PC-3 (cell line): ENCODE measurements around the gene HOXC10. TPM values are rescaled to one million over a fixed set of nuclear protein-coding genes. Genes with fewer than 3 reads are reported as not detected.

ENCODE experiments used
- ATAC-seq: fragments of 200-7000 bp; cut with Tn5 transposase; 2 replicates; pipeline ENCODE4 v1.9.1; 2020; ENCODE audit warnings: mild to moderate bottlenecking, moderate library complexity
- BruUV-seq: library from RNA; stranded (reverse); fragments of 400-500 nt; replicated peaks from 2 replicates; lab custom pipeline; 2021; lab: Mats Ljungman, UMichigan
- CTCF ChIA-PET: fragments of 300-600 bp; sonication (Branson Sonifier 250); formaldehyde crosslinking; loops from one replicate; lab custom pipeline; 2022; ENCODE audit warnings: antibody characterized with exemption; lab: Charles Lee
- POLR2A ChIA-PET: fragments of 300-600 bp; sonication (Branson Sonifier 250); formaldehyde crosslinking; loops from one replicate; lab custom pipeline; 2022; ENCODE audit warnings: antibody characterized with exemption; ENCODE audit not compliant: unreplicated experiment; lab: Charles Lee
- DNase-seq: peaks from one replicate; pipeline ENCODE4 v3.0.0-alpha.2; 2015
- H2AFZ ChIP-seq: fragments of 300-600 bp; sonication (generic); 2 replicates; pipeline ENCODE4 v1.6.0; 2016; ENCODE audit warnings: antibody characterized with exemption, low read length
- H3F3A ChIP-seq: fragments of 300-600 bp; sonication (generic); one replicate; pipeline ENCODE4 v1.6.0; 2017; ENCODE audit warnings: antibody characterized with exemption, low read length, control low read depth, mild to moderate bottlenecking; ENCODE audit not compliant: unreplicated experiment
- H3K27ac ChIP-seq: fragments of 300-600 bp; sonication (generic); 2 replicates; pipeline ENCODE4 v1.5.1; 2016; ENCODE audit warnings: mild to moderate bottlenecking, low read length
- H3K27me3 ChIP-seq: fragments of 300-600 bp; sonication (generic); 2 replicates; pipeline ENCODE4 v1.6.1; 2016; ENCODE audit warnings: low read length, mixed read lengths
- H3K36me3 ChIP-seq: fragments of 300-600 bp; sonication (generic); 2 replicates; pipeline ENCODE4 v1.6.1; 2016; ENCODE audit warnings: low read depth, mixed run types, low read length, mixed read lengths
- H3K4me1 ChIP-seq: fragments of 300-600 bp; sonication (generic); 2 replicates; pipeline ENCODE4 v1.5.1; 2016; ENCODE audit warnings: low read length; ENCODE audit not compliant: insufficient read depth
- H3K4me2 ChIP-seq: fragments of 300-600 bp; sonication (generic); 2 replicates; pipeline ENCODE4 v1.6.0; 2016; ENCODE audit warnings: low read length
- H3K4me3 ChIP-seq: fragments of 300-600 bp; sonication (generic); 2 replicates; pipeline ENCODE4 v1.5.1; 2016; ENCODE audit warnings: mild to moderate bottlenecking, low read length, mixed read lengths
- H3K79me2 ChIP-seq: fragments of 300-600 bp; sonication (generic); 2 replicates; pipeline ENCODE4 v1.6.1; 2017; ENCODE audit warnings: low read length, mixed read lengths
- H3K9ac ChIP-seq: fragments of 300-600 bp; sonication (generic); 2 replicates; pipeline ENCODE4 v1.6.0; 2016; ENCODE audit warnings: mild to moderate bottlenecking, low read length
- H3K9me2 ChIP-seq: fragments of 300-600 bp; sonication (generic); replicated peaks from 2 replicates; pipeline ENCODE4 v1.6.1; 2016; ENCODE audit warnings: mixed run types, low read length, mixed read lengths
- H3K9me3 ChIP-seq: fragments of 300-600 bp; sonication (generic); 2 replicates; pipeline ENCODE4 v1.6.1; 2016; ENCODE audit warnings: low read length, mixed read lengths
- H4K20me1 ChIP-seq: fragments of 300-600 bp; sonication (generic); 2 replicates; pipeline ENCODE4 v1.6.1; 2016; ENCODE audit warnings: low read length, mixed read lengths
- CTCF ChIP-seq: fragments of 300-600 bp; sonication (generic); conservative IDR thresholded peaks from 2 replicates; pipeline ENCODE4 v1.5.1; 2017; ENCODE audit warnings: antibody characterized with exemption, low read depth, mild to moderate bottlenecking, low read length
- EZH2 ChIP-seq: fragments of 300-600 bp; sonication (generic); IDR thresholded peaks from one replicate; pipeline ENCODE4 v1.6.1; 2017; ENCODE audit warnings: antibody characterized with exemption, mild to moderate bottlenecking, low read length; ENCODE audit not compliant: unreplicated experiment
- EZH2phosphoT487 ChIP-seq: fragments of 300-600 bp; sonication (generic); IDR thresholded peaks from 2 replicates; pipeline ENCODE4 v1.6.1; 2018; ENCODE audit warnings: mild to moderate bottlenecking, antibody characterized with exemption, low read length, borderline replicate concordance
- intact Hi-C: fragments of 100-400 bp; cut with micrococcal nuclease; formaldehyde crosslinking; loops from 2 replicates; pipeline ENCODE4 v1.9.0; 2023
- total RNA-seq: library from RNA; depleted of rRNA; stranded (reverse); fragments of >200 nt; gene quantifications from 2 replicates; pipeline ENCODE4 v1.2.3, GENCODE V29; 2014

The HOXC10 gene
- total RNA-seq, 1 experiment from 2014 or later = 0.69 TPM

- H3F3A ChIP-seq = no peaks in the 10 kb centered on the region
- DNase-seq = peak; percentile 55
- ATAC-seq = peak; percentile 44
- H3K79me2 ChIP-seq = no peaks in the 10 kb centered on the region
- H3K27ac ChIP-seq = no peak overlapping the region
- ChIA-PET CTCF (no interaction called here), POLR2A (no interaction called here)
- H3K4me1 ChIP-seq = peaks cover 13% of the 10 kb centered on the region
- H3K9me2 ChIP-seq = no peaks in the 10 kb centered on the region
- peak overlapping the region; percentile 72 for H3K4me2 ChIP-seq
- H3K9me3 ChIP-seq = no peaks in the 10 kb centered on the region
- no peaks in the 10 kb centered on the region for H4K20me1 ChIP-seq
- no peaks in the 10 kb centered on the region for H3K27me3 ChIP-seq
- H2AFZ ChIP-seq = peak overlapping the region; percentile 69
- TF ChIP-seq EZH2phosphoT487 = no peak
- TF ChIP-seq CTCF = no peak
- TF ChIP-seq EZH2 = no peak
- peak overlapping the region; percentile 54 for H3K4me3 ChIP-seq
- no peak overlapping the region for H3K9ac ChIP-seq
- BruUV-seq = no TSS peak
- no peaks in the 10 kb centered on the region for H3K36me3 ChIP-seq
- intact Hi-C loops = loop anchor here (2.0 kb wide), 1 partner anchor 186 kb away; no protein-coding TSS in a partner anchor
Observed at GRCh38 chr12:53952871-53953734, 31.8 kb upstream of the HOXC10 start.

GRCh38 chr12:53953831-53954693, 30.9 kb upstream of the HOXC10 start:
- H3K36me3 ChIP-seq = no peaks in the 10 kb centered on the region
- intact Hi-C loops = loop anchor here (2.0 kb wide), 1 partner anchor 187 kb away; no protein-coding TSS in a partner anchor
- no peak for ATAC-seq
- H3K9me2 ChIP-seq = no peaks in the 10 kb centered on the region
- no peak overlapping the region for H3K27ac ChIP-seq
- ChIA-PET CTCF (no interaction called here), POLR2A (no interaction called here)
- TF ChIP-seq EZH2phosphoT487 (no peak), CTCF (no peak), EZH2 (no peak)
- no peaks in the 10 kb centered on the region for H4K20me1 ChIP-seq
- no peaks in the 10 kb centered on the region for H3K9me3 ChIP-seq
- H3K4me1 ChIP-seq = peaks cover 5% of the 10 kb centered on the region
- peak overlapping the region; percentile 72 for H3K4me2 ChIP-seq
- no peaks in the 10 kb centered on the region for H3F3A ChIP-seq
- no TSS peak for BruUV-seq
- no peak overlapping the region for H3K4me3 ChIP-seq
- H2AFZ ChIP-seq = peak overlapping the region; percentile 63; the same call in 1 of the 2 replicates
- DNase-seq = no peak
- H3K27me3 ChIP-seq = no peaks in the 10 kb centered on the region
- H3K79me2 ChIP-seq = no peaks in the 10 kb centered on the region
- H3K9ac ChIP-seq = no peak overlapping the region
